ENCODE results near the gene KCTD11. TPM values are rescaled to one million over a fixed set of nuclear protein-coding genes. Genes with fewer than 3 reads are reported as not detected.
A peak's percentile ranks its signal among the peaks of the same experiment; 100 is the strongest.

KCTD11 gene
- 10 to 100 TPM in 2 of 6 donors, 1 to 10 TPM in 4; 3.3 to 13.2 (median 8.3) TPM for polyA plus RNA-seq (ENCODE audit: low read depth in 6 of 6)

DNA sequence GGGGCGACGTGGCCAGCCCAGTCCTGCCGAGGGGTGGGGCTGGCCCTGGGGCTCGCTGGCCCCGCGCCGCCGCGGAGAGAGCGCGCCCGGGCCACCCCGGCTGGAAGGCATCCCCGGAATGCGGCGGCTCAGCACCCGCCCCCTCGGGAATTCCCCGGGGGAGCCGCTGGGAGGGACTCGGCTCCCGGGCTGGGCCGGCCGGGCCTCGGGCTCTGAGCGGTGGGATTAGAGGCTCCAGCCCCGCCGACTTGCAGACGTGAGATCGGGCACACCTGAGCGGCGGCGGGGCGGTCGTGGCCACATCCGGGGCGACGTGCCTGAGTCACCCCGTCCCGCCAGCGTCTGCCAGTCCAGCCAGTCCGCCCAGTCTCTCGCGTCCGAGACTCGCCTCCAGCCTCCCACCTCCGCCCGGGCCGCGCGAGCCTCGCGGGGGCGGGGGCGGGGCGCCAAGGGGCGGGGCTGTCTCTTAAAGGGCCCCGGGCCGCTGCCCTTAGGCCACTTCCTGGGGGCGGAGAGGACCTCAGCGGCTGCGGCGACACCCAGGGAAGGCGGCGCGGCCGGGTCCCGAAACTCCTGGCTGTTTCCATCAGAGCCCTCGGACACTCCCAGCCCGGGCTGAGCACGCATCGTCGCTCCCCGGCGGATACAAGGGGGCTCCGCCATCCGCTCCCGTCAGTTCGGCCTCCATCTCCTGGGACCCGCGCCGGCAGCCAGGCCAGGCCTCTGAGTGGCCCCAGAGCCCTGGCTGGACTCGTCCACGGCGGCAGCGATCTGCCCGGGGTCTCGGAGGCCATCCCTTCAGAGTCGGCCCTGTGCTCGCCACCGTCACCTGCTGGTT lies at the start of gene KCTD11:
Gene KCTD11, plus strand, starts transcription at position 498 of the 838 bp plus-strand sequence.
- Mint-ChIP-seq H3K36me3 (no peaks in the 10 kb centered on the region), H3K9me3 (no peaks in the 10 kb centered on the region), H3K27me3 (no peaks in the 10 kb centered on the region), H3K4me3 (peak within 1 kb of the TSS; percentile 86 to 94 (median 92)), H3K27ac (peak within 1 kb of the TSS in 5 of 6 donors; percentile 80 to 97 (median 93)), H3K4me1 (peaks cover 36 to 53% (median 46%) of the 10 kb centered on the region in 3 donors)
- ATAC-seq (ENCODE audit: low read depth in 2 of 2) (peak; percentile 47 to 59), DNase-seq (peak; percentile 71)

DNA sequence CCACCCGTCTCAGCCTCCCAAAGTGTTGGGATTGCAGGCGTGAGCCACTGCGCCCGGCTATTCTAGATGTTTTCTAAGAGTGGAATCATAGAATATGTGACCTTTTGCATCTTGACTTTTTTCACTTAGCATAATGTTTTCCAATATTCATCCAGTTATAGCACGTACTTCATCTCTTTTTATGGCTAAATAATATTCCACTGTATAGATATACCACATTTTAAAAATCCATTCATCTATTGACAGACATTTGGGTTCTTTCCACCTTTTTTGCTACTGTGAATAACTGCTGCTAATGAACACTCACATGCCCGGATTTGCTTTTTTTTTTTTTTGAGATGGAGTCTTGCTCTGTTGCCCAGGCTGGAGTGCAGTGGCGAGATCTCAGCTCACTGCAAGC lies 47.8 kb upstream of the KCTD11 start:
- Mint-ChIP-seq H3K4me3 (peak overlapping the region in 3 of 8 donors; percentile 2 to 55 (median 30)), H3K27me3 (peaks cover 4 to 22% (median 18%) of the 10 kb centered on the region in 3 donors)

DNA sequence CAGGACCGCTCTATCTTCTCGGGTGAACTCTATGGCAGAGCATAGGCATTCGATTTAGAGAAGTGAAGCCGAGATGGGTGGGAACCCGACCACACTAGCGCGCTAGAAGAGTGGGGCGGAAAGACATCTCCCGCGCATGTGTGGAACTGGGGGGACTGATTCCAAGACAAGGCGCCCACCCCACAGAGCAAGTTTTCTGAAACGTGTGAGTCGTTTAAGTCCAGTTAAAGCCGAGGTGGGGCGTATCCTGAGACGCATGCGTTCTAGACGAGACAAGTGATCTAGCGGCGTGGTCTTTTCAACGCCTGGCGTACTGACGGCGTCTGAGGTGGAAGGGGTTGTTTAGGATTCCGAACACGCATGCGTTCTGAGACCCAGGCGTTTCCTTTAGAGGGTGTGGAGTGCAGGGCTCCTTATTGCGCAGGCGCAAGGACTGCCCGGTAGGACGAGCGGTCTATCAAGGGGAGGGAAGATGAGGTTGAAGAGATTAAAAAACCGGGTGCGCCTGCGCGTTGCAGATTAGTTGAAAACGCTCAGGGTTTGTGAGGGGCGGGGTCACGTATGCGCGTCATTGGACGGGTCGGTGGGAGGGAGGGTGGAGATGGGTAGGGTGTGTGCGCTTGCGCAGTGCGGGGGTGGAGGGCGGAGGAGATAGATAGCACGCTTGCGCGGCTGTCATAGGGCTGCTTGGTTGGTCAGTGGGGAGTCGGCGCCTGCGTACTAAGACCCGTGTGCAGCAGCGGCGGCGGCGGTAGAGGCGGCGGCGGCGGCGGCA lies 44.9 kb upstream of the KCTD11 start, which contains the start of gene EIF5A:
Gene EIF5A, plus strand, starts transcription at position 718 of the 775 bp plus-strand sequence. CDS start 2,008 bp downstream, outside the sequence.
- Mint-ChIP-seq H3K4me3 (peak within 1 kb of the TSS; percentile 82 to 99 (median 98)), H3K4me1 (peaks cover 32 to 39% (median 33%) of the 10 kb centered on the region in 3 donors), H3K27ac (peak within 1 kb of the TSS; percentile 97 to 100 (median 100)), H3K27me3 (peaks cover 0 to 2% (median 1%) of the 10 kb centered on the region in 3 donors), H3K36me3 (peaks cover 15 to 26% of the 10 kb centered on the region in 2 donors), H3K9me3 (no peaks in the 10 kb centered on the region)
- ATAC-seq (ENCODE audit: low read depth in 2 of 2) (peak; percentile 68 to 70), DNase-seq (peak; percentile 100)

More for the DNA sequence above, 47.8 kb upstream of the KCTD11 start:
- no peak for DNase-seq
- no peaks in the 10 kb centered on the region for H3K9me3 Mint-ChIP-seq
- no peak for ATAC-seq (ENCODE audit: low read depth in 2 of 2)
- H3K27ac Mint-ChIP-seq = no peak overlapping the region
- H3K36me3 Mint-ChIP-seq = no peaks in the 10 kb centered on the region
- H3K4me1 Mint-ChIP-seq = peaks cover 4 to 13% (median 6%) of the 10 kb centered on the region in 3 donors

GRCh38 chr17:7307686-7308624 lies 44.0 kb upstream of the KCTD11 start:
- H3K4me1 Mint-ChIP-seq = peaks cover 39 to 47% (median 40%) of the 10 kb centered on the region in 3 donors
- H3K27ac Mint-ChIP-seq = peak overlapping the region; percentile 97 to 100 (median 100)
- no peaks in the 10 kb centered on the region for H3K9me3 Mint-ChIP-seq
- H3K4me3 Mint-ChIP-seq = peak overlapping the region; percentile 82 to 99 (median 98)
- DNase-seq (peak; percentile 59), ATAC-seq (ENCODE audit: low read depth in 2 of 2) (peak; percentile 18 to 21)
- peaks cover 15 to 26% of the 10 kb centered on the region in 2 donors for H3K36me3 Mint-ChIP-seq
- H3K27me3 Mint-ChIP-seq = no peaks in the 10 kb centered on the region

- H3K4me3 Mint-ChIP-seq = peak overlapping the region; percentile 82 to 99 (median 98)
- peak overlapping the region; percentile 97 to 100 (median 99) for H3K27ac Mint-ChIP-seq
- H3K9me3 Mint-ChIP-seq = no peaks in the 10 kb centered on the region
- DNase-seq = peak; percentile 86
- peaks cover 15 to 26% of the 10 kb centered on the region in 2 donors for H3K36me3 Mint-ChIP-seq
- peaks cover 43 to 54% (median 47%) of the 10 kb centered on the region in 3 donors for H3K4me1 Mint-ChIP-seq
- no peaks in the 10 kb centered on the region for H3K27me3 Mint-ChIP-seq
- peak; percentile 28 to 32 for ATAC-seq (ENCODE audit: low read depth in 2 of 2)
Observed at GRCh38 chr17:7308625-7309433, 43.1 kb upstream of the KCTD11 start.

GRCh38 chr17:7309628-7310027 lies 42.3 kb upstream of the KCTD11 start:
- H3K27ac Mint-ChIP-seq = peak overlapping the region in 5 of 6 donors; percentile 97 to 100 (median 99)
- peaks cover 49 to 62% (median 54%) of the 10 kb centered on the region in 3 donors for H3K4me1 Mint-ChIP-seq
- ATAC-seq (ENCODE audit: low read depth in 2 of 2) (no peak), DNase-seq (no peak)
- H3K36me3 Mint-ChIP-seq = peaks cover 15 to 26% of the 10 kb centered on the region in 2 donors
- no peaks in the 10 kb centered on the region for H3K9me3 Mint-ChIP-seq
- no peaks in the 10 kb centered on the region for H3K27me3 Mint-ChIP-seq
- peak overlapping the region; percentile 82 to 99 (median 98) for H3K4me3 Mint-ChIP-seq

- Mint-ChIP-seq H3K4me3 (peak overlapping the region in 5 of 8 donors; percentile 16 to 98 (median 82)), H3K27ac (peak overlapping the region in 5 of 6 donors; percentile 15 to 99 (median 94)), H3K9me3 (no peaks in the 10 kb centered on the region), H3K4me1 (peaks cover 57 to 70% (median 69%) of the 10 kb centered on the region in 3 donors), H3K27me3 (no peaks in the 10 kb centered on the region), H3K36me3 (peaks cover 15 to 26% of the 10 kb centered on the region in 2 donors)
- no peak for DNase-seq
- no peak for ATAC-seq (ENCODE audit: low read depth in 2 of 2)
Observed at GRCh38 chr17:7311110-7311705, 40.8 kb upstream of the KCTD11 start.

GRCh38 chr17:7312432-7313087 lies 39.4 kb upstream of the KCTD11 start:
- Mint-ChIP-seq H3K9me3 (no peaks in the 10 kb centered on the region), H3K4me3 (peak overlapping the region in 5 of 8 donors; percentile 41 to 96 (median 66)), H3K27ac (peak overlapping the region in 5 of 6 donors; percentile 74 to 97 (median 93)), H3K4me1 (peaks cover 56 to 74% (median 64%) of the 10 kb centered on the region in 3 donors), H3K27me3 (no peaks in the 10 kb centered on the region), H3K36me3 (peaks cover 15 to 26% of the 10 kb centered on the region in 2 donors)
- DNase-seq (no peak), ATAC-seq (ENCODE audit: low read depth in 2 of 2) (no peak)

DNA sequence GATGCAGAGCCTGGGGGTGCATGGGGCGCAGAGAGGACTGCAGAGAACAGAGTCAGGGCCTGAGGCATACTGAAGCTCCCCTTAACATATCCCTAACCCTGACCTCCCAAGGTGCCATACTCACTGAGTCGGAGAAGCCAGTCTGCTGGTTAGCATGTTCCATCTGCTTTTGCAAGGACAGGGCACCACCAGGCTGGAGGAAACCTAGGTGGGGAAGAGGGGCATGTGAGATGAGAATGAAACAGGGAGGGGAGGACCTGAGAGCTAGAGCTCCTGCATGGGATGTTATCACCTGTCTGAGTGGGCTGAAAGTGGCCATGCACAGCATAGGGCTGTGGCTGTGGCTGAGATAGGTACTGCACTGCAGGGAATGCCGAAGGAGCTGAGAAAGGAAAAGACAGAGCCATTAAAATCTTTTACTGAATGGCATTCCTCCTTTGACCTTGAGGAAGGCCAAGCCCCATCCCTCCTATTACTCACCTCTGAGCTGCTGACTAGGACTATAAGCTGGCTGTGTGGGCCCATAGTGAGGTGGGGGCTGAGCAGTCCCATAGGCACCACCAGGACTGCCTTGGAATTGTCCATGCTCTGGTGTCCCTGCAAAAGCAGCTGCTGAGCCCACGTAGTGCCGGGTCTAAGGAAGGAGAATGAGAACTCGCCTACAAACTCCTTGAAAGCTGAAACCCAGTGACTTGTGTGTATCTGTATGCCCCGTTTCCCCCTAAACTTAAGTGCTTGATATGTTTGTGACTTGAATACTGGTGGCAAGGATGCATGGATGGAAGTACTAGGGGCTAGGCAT lies 38.7 kb upstream of the KCTD11 start:
- DNase-seq = no peak
- H3K4me3 Mint-ChIP-seq = peak overlapping the region; percentile 58 to 96 (median 72)
- H3K4me1 Mint-ChIP-seq = peaks cover 56 to 74% (median 64%) of the 10 kb centered on the region in 3 donors
- peak overlapping the region; percentile 43 to 97 (median 94) for H3K27ac Mint-ChIP-seq
- no peaks in the 10 kb centered on the region for H3K27me3 Mint-ChIP-seq
- no peaks in the 10 kb centered on the region for H3K9me3 Mint-ChIP-seq
- no peak for ATAC-seq (ENCODE audit: low read depth in 2 of 2)
- H3K36me3 Mint-ChIP-seq = peaks cover 15 to 26% of the 10 kb centered on the region in 2 donors

GRCh38 chr17:7313890-7314718 lies 37.9 kb upstream of the KCTD11 start:
- H3K4me3 Mint-ChIP-seq = peak overlapping the region; percentile 75 to 96 (median 88)
- H3K27ac Mint-ChIP-seq = peak overlapping the region; percentile 74 to 97 (median 92)
- H3K36me3 Mint-ChIP-seq = peaks cover 15 to 26% of the 10 kb centered on the region in 2 donors
- DNase-seq (no peak), ATAC-seq (ENCODE audit: low read depth in 2 of 2) (no peak)
- H3K9me3 Mint-ChIP-seq = no peaks in the 10 kb centered on the region
- H3K27me3 Mint-ChIP-seq = no peaks in the 10 kb centered on the region
- peaks cover 58 to 70% (median 58%) of the 10 kb centered on the region in 3 donors for H3K4me1 Mint-ChIP-seq
